ENCODE measurements around the gene PDGFRA. TPM values are rescaled to one million over a fixed set of nuclear protein-coding genes. Genes with fewer than 3 reads are reported as not detected.

The PDGFRA gene
- total RNA-seq, 1 experiment from 2014 or later = 6.8 TPM

- Histone ChIP-seq H3K9me3 (ENCODE audit: control insufficient read depth, low read depth, low read length) (no peaks in the 10 kb centered on the region), H3K27me3 (ENCODE audit: insufficient read depth, low read length) (no peaks in the 10 kb centered on the region), H2AFZ (ENCODE audit: low read length) (no peak overlapping the region), H3K79me1 (ENCODE audit: insufficient read depth, low read depth, low read length, poor library complexity, severe bottlenecking) (no peaks in the 10 kb centered on the region), H3K23me2 (ENCODE audit: insufficient read length, low read depth, low read length, poor library complexity, severe bottlenecking) (no peaks in the 10 kb centered on the region), H3K18ac (ENCODE audit: insufficient read length, low read depth, low read length) (no peak overlapping the region), H2BK5ac (ENCODE audit: insufficient read length, low read length) (no peak overlapping the region), H4K20me1 (ENCODE audit: control insufficient read depth, insufficient read depth, insufficient read length) (no peaks in the 10 kb centered on the region), H2AK5ac (ENCODE audit: insufficient read length, low read length) (no peak overlapping the region), H3K9ac (ENCODE audit: extremely low read depth, insufficient read length, low read length) (no peak overlapping the region), H3K79me2 (ENCODE audit: insufficient read depth, low read length) (no peaks in the 10 kb centered on the region), H2BK15ac (ENCODE audit: low read depth, low read length) (no peak overlapping the region), H2BK120ac (ENCODE audit: low read depth, low read length, poor library complexity, severe bottlenecking) (no peak overlapping the region), H3K14ac (ENCODE audit: insufficient read depth, low read length) (no peak overlapping the region), H2BK12ac (ENCODE audit: insufficient read length, low read depth, low read length) (no peak overlapping the region), H3K4me1 (ENCODE audit: insufficient read depth, low read length) (peaks cover 10% of the 10 kb centered on the region), H2BK20ac (ENCODE audit: low read depth, low read length, poor library complexity, severe bottlenecking) (no peak overlapping the region), H3K4me2 (ENCODE audit: insufficient read depth, insufficient read length, low read length) (no peak overlapping the region), H3K56ac (ENCODE audit: insufficient read length, low read depth, low read length) (no peak overlapping the region), H4K8ac (replicated peaks; ENCODE audit: insufficient read length, low read depth, low read length) (no peak overlapping the region), H3K27ac (ENCODE audit: insufficient read length, low read depth, low read length) (no peak overlapping the region), H4K5ac (ENCODE audit: insufficient read length, low read depth, low read length) (no peak overlapping the region), H3K4ac (ENCODE audit: low read depth, low read length) (no peak overlapping the region), H3K23ac (ENCODE audit: insufficient read length, low read depth, low read length) (no peak overlapping the region), H4K91ac (ENCODE audit: insufficient read length, low read depth, low read length) (no peak overlapping the region), H3T11ph (ENCODE audit: low read length) (no peak overlapping the region)
- Mint-ChIP-seq H3K4me3 (no peak overlapping the region), H3K4me1 (peaks cover 35 to 44% of the 10 kb centered on the region in 2 experiments), H3K27ac (no peak overlapping the region; a peak in 1 of 7 replicates), H3K27me3 (ENCODE audit: low read depth) (peaks cover 19% of the 10 kb centered on the region), H3K36me3 (ENCODE audit: insufficient read depth in 1 of 3, low read depth in 3 of 3) (peaks cover 4 to 10% (median 9%) of the 10 kb centered on the region in 3 experiments; a peak in 5 of 7 replicates), H3K9me3 (peaks cover 0 to 6% of the 10 kb centered on the region in 2 experiments; a peak in 2 of 5 replicates)
- WGBS (ENCODE audit: extremely low coverage, insufficient read length, low lambda C conversion rate) = no CpG with 5 or more reads among the region's 3 CpGs
- TF ChIP-seq, protein P1, sequence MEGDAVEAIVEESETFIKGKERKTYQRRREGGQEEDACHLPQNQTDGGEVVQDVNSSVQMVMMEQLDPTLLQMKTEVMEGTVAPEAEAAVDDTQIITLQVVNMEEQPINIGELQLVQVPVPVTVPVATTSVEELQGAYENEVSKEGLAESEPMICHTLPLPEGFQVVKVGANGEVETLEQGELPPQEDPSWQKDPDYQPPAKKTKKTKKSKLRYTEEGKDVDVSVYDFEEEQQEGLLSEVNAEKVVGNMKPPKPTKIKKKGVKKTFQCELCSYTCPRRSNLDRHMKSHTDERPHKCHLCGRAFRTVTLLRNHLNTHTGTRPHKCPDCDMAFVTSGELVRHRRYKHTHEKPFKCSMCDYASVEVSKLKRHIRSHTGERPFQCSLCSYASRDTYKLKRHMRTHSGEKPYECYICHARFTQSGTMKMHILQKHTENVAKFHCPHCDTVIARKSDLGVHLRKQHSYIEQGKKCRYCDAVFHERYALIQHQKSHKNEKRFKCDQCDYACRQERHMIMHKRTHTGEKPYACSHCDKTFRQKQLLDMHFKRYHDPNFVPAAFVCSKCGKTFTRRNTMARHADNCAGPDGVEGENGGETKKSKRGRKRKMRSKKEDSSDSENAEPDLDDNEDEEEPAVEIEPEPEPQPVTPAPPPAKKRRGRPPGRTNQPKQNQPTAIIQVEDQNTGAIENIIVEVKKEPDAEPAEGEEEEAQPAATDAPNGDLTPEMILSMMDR (conservative IDR thresholded peaks at IDR 0.05) = no peak
- DNase-seq = no peak
Observed at GRCh38 chr4:54274795-54275665, 45.9 kb downstream of the PDGFRA start.
